HFF-Myc (cell line): ENCODE data around the gene TRAF2.

Source experiments
- DNase-seq: peaks from one replicate; pipeline ENCODE4 v3.0.0-alpha.2; 2011; ENCODE audit warnings: low read depth; ENCODE audit errors: extremely low read depth
- H3K4me3 ChIP-seq: replicated peaks from 2 replicates; pipeline ENCODE4 v1.5.1; 2011; ENCODE audit warnings: low read depth, mild to moderate bottlenecking, control low read depth, low read length
- TF ChIP-seq, protein P1 (sequence below): IDR thresholded peaks from 2 replicates; pipeline ENCODE4 v1.5.1; 2012; ENCODE audit warnings: mild to moderate bottlenecking, low read depth, low read length, control low read depth; ENCODE audit errors: missing control alignments

TRAF2 gene

DNA sequence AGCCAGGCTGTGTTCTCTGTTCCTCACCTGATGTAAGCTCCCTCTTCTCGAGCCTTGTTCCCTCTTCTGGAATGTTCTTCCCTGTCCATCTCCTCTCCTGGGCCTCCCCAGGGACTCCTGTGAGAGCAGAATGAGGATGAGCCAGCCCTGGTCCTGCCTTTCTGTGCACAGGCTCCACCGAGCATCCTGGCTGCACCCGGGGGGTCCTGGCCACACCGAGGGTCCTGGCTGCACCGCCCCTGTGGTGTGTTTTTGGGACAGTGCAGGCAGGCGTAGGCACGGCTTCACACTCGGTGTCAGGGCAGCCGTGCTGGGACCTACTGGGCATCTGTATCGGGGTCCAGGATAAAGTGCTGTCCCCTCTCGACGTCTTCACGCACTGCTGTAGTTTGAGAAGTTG lies 40.4 kb downstream of the TRAF2 start:
- TF ChIP-seq, protein P1, sequence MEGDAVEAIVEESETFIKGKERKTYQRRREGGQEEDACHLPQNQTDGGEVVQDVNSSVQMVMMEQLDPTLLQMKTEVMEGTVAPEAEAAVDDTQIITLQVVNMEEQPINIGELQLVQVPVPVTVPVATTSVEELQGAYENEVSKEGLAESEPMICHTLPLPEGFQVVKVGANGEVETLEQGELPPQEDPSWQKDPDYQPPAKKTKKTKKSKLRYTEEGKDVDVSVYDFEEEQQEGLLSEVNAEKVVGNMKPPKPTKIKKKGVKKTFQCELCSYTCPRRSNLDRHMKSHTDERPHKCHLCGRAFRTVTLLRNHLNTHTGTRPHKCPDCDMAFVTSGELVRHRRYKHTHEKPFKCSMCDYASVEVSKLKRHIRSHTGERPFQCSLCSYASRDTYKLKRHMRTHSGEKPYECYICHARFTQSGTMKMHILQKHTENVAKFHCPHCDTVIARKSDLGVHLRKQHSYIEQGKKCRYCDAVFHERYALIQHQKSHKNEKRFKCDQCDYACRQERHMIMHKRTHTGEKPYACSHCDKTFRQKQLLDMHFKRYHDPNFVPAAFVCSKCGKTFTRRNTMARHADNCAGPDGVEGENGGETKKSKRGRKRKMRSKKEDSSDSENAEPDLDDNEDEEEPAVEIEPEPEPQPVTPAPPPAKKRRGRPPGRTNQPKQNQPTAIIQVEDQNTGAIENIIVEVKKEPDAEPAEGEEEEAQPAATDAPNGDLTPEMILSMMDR = no peak
- DNase-seq = no peak
- no peak overlapping the region for H3K4me3 ChIP-seq

DNA sequence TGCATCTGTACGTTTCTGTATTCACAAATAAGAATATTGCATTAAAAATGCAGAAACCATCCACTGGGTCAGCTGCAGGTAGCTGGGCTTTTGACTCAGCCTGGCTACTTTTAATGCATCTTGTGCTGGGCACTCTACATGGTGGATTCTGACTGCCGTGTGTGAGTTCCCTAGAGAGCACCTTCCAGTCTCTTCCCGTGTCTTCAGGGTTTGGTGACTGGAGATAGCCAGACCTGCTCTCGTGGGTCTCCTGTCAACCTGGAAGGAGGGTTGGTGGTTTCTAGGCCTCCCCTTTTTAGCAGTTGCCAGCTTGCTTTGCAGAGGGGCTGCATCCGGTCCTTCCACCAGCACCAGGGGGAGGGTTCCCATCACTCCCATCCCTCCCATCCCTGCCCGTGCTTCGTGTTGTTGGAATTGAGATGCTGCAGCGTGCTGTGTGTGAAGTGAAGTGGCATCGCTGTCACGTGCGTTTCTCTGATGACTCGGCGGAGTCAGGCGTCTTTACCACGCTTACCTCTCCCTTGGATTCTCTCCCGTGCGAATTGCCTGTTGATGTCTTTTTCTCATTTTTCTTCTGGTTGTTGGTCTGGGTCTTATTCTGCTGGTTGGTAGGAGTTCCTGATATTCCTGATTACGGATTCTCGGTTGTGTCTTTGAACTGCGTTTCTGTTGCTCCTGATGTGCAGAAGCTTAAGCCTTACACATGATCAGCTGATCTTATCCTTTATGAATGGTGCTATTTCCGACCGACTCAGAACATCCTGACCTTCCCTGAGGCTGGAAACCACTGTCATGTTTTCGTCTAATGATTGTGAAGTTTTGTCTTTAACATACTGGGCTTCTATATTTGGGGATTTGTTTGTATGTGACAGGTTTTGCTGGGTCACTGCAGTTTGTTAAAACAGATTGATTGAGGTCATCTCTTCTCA lies 41.3 kb downstream of the TRAF2 start:
- H3K4me3 ChIP-seq = no peak overlapping the region
- TF ChIP-seq, protein P1 = no peak
- DNase-seq = no peak

DNA sequence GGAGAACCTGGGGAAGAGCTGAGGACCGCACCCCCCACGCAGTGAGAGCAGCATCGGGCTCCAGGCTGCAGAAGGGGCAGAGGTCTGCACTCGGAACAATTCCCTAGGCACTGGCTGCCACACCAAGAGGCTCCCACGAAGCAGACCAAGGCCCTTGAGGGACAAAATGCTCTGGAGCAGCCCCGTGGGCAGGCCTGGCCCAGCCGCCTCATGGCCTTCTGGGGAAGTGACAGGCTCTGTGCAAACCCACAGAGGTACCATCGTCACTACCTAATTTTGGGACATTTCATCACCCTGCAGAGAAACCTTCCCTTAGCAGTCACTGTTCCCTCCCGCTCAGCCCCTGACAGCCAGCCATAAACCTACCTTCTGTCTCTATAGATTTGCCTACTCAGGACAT lies 42.3 kb downstream of the TRAF2 start:
- H3K4me3 ChIP-seq = no peak overlapping the region
- DNase-seq = no peak
- TF ChIP-seq, protein P1 = no peak

GRCh38 chr9:136930014-136930413 lies 43.7 kb downstream of the TRAF2 start:
- TF ChIP-seq, protein P1 = no peak
- H3K4me3 ChIP-seq = no peak overlapping the region
- no peak for DNase-seq

- TF ChIP-seq, protein P1 = no peak
- H3K4me3 ChIP-seq = no peak overlapping the region
- no peak for DNase-seq
Observed at GRCh38 chr9:136931611-136932130, 45.4 kb downstream of the TRAF2 start.

DNA sequence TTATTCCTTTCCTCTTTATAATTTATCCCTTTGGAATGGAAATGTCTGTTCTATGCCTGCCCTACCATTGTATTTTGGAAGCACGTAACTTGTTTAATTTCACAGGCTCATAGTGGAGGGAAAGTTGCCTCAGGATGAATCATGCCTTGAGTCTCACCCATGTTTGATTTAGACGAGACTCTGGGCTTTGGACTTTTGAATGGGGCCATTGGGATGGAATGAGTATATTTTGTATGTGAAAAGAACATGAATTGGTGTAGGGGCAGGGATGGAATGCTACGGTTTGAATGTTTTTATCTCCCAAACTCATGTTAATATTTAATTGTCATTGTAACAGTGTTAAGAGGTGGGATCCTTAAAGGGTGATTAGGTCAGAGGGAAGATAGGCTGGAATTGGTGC lies 48.0 kb downstream of the TRAF2 start:
- DNase-seq = no peak
- H3K4me3 ChIP-seq = no peak overlapping the region
- TF ChIP-seq, protein P1 = no peak
